ENCODE measurements around the gene FAM98A.

DNA sequence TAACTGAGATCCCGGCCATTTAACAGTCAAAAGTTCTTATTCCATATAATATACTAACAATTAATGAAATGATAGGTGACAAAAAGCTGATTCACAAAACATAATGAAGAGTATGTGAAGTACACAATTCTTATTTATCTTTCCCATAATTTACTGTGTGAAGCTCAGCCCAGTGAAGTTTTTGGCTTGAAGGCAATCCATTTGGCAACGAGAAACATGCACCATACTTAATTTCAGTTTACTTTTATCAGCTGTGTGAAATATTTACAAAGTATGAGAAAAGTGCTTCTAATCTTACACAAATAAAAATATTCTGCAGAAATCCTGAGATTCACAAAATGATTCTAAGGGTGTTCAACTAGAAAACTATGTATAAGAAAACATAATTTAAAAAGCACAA is 12.3 kb downstream of the FAM98A start:
- TF ChIP-seq POLR2A (IDR thresholded peaks at IDR 0.05) (no peak), POLR2AphosphoS5 (IDR thresholded peaks at IDR 0.05) (no peak), EP300 (IDR thresholded peaks at IDR 0.05) (no peak)
- TF ChIP-seq, protein P1, sequence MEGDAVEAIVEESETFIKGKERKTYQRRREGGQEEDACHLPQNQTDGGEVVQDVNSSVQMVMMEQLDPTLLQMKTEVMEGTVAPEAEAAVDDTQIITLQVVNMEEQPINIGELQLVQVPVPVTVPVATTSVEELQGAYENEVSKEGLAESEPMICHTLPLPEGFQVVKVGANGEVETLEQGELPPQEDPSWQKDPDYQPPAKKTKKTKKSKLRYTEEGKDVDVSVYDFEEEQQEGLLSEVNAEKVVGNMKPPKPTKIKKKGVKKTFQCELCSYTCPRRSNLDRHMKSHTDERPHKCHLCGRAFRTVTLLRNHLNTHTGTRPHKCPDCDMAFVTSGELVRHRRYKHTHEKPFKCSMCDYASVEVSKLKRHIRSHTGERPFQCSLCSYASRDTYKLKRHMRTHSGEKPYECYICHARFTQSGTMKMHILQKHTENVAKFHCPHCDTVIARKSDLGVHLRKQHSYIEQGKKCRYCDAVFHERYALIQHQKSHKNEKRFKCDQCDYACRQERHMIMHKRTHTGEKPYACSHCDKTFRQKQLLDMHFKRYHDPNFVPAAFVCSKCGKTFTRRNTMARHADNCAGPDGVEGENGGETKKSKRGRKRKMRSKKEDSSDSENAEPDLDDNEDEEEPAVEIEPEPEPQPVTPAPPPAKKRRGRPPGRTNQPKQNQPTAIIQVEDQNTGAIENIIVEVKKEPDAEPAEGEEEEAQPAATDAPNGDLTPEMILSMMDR (IDR thresholded peaks at IDR 0.05) = no peak

Data from stomach (tissue), 4 donors.